ENCODE data around the gene PDLIM3.

- TF ChIP-seq ZBTB44 (tag by site-specific recombination; IDR thresholded peaks at IDR 0.05) = no peak
- no peak for TF ChIP-seq ZSCAN30 (tag by site-specific recombination; IDR thresholded peaks at IDR 0.05)
These were observed 29.0 kb upstream of the PDLIM3 start for GRCh38 chr4:185564349-185564748.

Data from HEK293 (cell line).